ENCODE data around the gene PLEKHG4B. TPM values are rescaled to one million over a fixed set of nuclear protein-coding genes. Genes with fewer than 3 reads are reported as not detected.
"Not testable (repeated sequence)": the region's sequence is repeated elsewhere in the genome, so short reads cannot be mapped to it uniquely, and the experiment has no call there.

The PLEKHG4B gene
- total RNA-seq, 1 donor from 2014 or later = not detected

DNA sequence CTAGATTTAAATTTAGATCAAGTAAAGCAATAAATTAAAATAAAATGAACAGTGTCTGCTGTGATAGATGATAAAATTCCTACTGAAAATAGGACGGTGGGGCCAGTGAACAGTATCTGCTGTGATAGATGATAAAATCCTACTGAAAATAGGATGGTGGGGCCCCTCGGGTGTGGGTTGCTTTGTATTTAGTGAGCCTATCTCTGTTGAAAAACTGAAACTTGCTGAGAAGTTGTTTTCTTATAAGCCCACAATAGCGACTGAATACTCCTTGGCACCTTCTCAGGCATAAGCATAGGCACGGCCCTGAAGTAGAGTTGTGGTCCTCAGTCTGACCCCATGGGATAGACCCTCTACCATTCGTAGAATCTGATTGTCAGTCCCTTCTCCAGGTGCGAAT is 131.8 kb downstream of the PLEKHG4B start:
- H3K27ac ChIP-seq = no peak overlapping the region
- H3K9me3 ChIP-seq = no peaks in the 10 kb centered on the region
- TF ChIP-seq CTCF (IDR thresholded peaks at IDR 0.05) = no peak
- intact Hi-C loops (cut with DNase I) = no loop called here
- no peak overlapping the region for H3K4me3 ChIP-seq
- no peaks in the 10 kb centered on the region for H3K27me3 ChIP-seq
- DNase-seq (ENCODE audit: low spot score in 2 of 2) = no peak
- H3K4me1 ChIP-seq = peaks cover 0 to 12% of the 10 kb centered on the region in 2 donors
- H3K36me3 ChIP-seq = peaks cover 48% of the 10 kb centered on the region in 2 donors

- Histone ChIP-seq H3K4me3 (no peak overlapping the region), H3K36me3 (peaks cover 61 to 63% of the 10 kb centered on the region in 2 donors), H3K9me3 (no peaks in the 10 kb centered on the region), H3K27ac (no peak overlapping the region), H3K4me1 (peaks cover 0 to 7% of the 10 kb centered on the region in 2 donors), H3K27me3 (no peaks in the 10 kb centered on the region)
- no peak for TF ChIP-seq CTCF (IDR thresholded peaks at IDR 0.05)
- intact Hi-C loops (cut with DNase I) = no loop called here
- no peak for DNase-seq (ENCODE audit: low spot score in 2 of 2)
These were observed 133.4 kb downstream of the PLEKHG4B start for GRCh38 chr5:225334-225733.

- H3K27me3 ChIP-seq; H3K4me1 ChIP-seq; DNase-seq (ENCODE audit: low spot score in 2 of 2); H3K27ac ChIP-seq; H3K9me3 ChIP-seq; H3K4me3 ChIP-seq; intact Hi-C loops (cut with DNase I): not testable (repeated sequence)
- peaks cover 74 to 84% of the 10 kb centered on the region in 2 donors for H3K36me3 ChIP-seq
These were observed 135.4 kb downstream of the PLEKHG4B start for GRCh38 chr5:227375-227774.

GRCh38 chr5:228886-229285 is 136.9 kb downstream of the PLEKHG4B start:
- Histone ChIP-seq H3K27ac (no peak overlapping the region), H3K27me3 (no peaks in the 10 kb centered on the region), H3K36me3 (peaks cover 82 to 96% of the 10 kb centered on the region in 2 donors), H3K4me3 (no peak overlapping the region), H3K9me3 (no peaks in the 10 kb centered on the region), H3K4me1 (no peaks in the 10 kb centered on the region)
- intact Hi-C loops (cut with DNase I) = no loop called here
- no peak for DNase-seq (ENCODE audit: low spot score in 2 of 2)
- TF ChIP-seq CTCF (IDR thresholded peaks at IDR 0.05) = no peak

DNA sequence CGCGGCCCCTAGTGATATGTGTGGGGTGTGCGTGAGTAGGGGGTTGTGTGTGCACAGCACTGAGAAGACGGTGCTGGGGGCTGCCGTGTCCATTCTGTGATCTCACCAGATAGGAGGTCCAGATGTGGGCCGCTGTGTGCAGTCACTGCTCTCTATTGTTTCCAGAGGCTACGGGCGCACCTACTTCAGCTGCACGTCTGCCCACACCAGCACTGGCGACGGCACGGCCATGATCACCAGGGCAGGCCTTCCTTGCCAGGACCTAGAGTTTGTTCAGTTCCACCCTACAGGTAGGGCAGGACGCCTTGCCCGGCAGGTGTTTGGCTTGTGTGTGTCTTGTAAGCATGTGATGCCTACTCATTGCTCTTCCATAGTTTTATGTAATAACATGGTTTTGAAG is 138.7 kb downstream of the PLEKHG4B start:
- Histone ChIP-seq H3K36me3 (peaks cover 78 to 94% of the 10 kb centered on the region in 2 donors), H3K9me3 (no peaks in the 10 kb centered on the region), H3K27ac (no peak overlapping the region), H3K27me3 (no peaks in the 10 kb centered on the region), H3K4me3 (no peak overlapping the region), H3K4me1 (no peaks in the 10 kb centered on the region)
- DNase-seq (ENCODE audit: low spot score in 2 of 2) = no peak
- TF ChIP-seq CTCF (IDR thresholded peaks at IDR 0.05) = no peak
- intact Hi-C loops (cut with DNase I) = no loop called here

DNA sequence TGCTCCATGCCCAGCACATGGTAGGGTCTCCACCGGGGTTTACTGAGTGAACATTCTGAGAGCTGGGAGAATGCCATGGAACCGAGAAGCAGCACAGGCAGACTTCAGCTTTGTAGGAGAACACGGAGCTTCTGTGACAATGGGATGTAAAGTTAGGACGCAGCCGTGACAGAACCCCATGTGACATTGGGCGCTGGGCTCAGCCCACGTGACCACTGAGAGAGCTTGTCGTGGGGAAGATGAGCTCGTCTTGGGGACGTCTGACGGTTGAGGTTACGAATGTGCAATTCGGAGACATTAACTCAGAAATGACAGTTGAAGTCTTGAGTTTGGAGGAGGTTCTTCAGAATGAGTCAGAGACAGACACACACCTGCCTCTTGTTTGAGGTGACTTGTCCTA is 139.7 kb downstream of the PLEKHG4B start:
- DNase-seq (ENCODE audit: low spot score in 2 of 2) = no peak
- Histone ChIP-seq H3K4me3 (no peak overlapping the region), H3K27me3 (no peaks in the 10 kb centered on the region), H3K36me3 (peaks cover 74 to 93% of the 10 kb centered on the region in 2 donors), H3K27ac (no peak overlapping the region), H3K4me1 (no peaks in the 10 kb centered on the region), H3K9me3 (no peaks in the 10 kb centered on the region)
- intact Hi-C loops (cut with DNase I) = no loop called here
- TF ChIP-seq CTCF (IDR thresholded peaks at IDR 0.05) = no peak

DNA sequence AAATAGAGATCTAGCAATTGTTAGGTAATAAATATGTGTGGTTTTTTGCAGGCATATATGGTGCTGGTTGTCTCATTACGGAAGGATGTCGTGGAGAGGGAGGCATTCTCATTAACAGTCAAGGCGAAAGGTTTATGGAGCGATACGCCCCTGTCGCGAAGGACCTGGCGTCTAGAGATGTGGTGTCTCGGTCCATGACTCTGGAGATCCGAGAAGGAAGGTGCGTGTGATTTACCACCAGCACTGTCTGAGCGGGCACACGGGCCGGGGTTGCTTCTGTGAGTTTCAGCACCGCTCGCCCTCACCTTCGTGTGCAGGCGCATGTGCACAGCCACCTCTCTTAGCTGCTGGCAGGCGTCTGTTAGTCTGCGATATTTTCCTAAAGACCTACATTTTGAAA is 141.5 kb downstream of the PLEKHG4B start:
- intact Hi-C loops (cut with DNase I); DNase-seq (ENCODE audit: low spot score in 2 of 2); H3K27me3 ChIP-seq; H3K9me3 ChIP-seq; H3K27ac ChIP-seq; H3K4me3 ChIP-seq; H3K4me1 ChIP-seq: not testable (repeated sequence)
- peaks cover 57 to 90% of the 10 kb centered on the region in 2 donors for H3K36me3 ChIP-seq
